IMR-90 (cell line): ENCODE measurements around the gene CYP4F22. TPM values are rescaled to one million over a fixed set of nuclear protein-coding genes. Genes with fewer than 3 reads are reported as not detected.
A peak's percentile ranks its signal among the peaks of the same experiment; 100 is the strongest.

Experiments
- ATAC-seq: fragments of 200-7000 bp; cut with Tn5 transposase; 2 replicates; pipeline ENCODE4 v1.9.1; 2020; ENCODE audit warnings: low read depth, mild to moderate bottlenecking, moderate library complexity
- BruUV-seq: library from RNA; stranded (reverse); fragments of 400-500 nt; replicated peaks from 2 replicates; lab custom pipeline; 2021; lab: Mats Ljungman, UMichigan
- CTCF ChIA-PET: fragments of 300-600 bp; formaldehyde crosslinking; extraction: SDS; loops from one replicate; lab custom pipeline; 2021; ENCODE audit warnings: antibody characterized with exemption; lab: Yijun Ruan, JAX
- POLR2A ChIA-PET: fragments of 300-600 bp; sonication (Branson Sonifier 250); formaldehyde crosslinking; loops from one replicate; lab custom pipeline; 2022; ENCODE audit warnings: antibody characterized with exemption; ENCODE audit not compliant: unreplicated experiment; lab: Charles Lee
- DNase-seq: peaks from one replicate; pipeline ENCODE4 v3.0.0; 2013
- H2AFZ ChIP-seq: replicated peaks from 2 replicates; pipeline ENCODE3; 2013; ENCODE audit warnings: low read length, mild to moderate bottlenecking; ENCODE audit not compliant: poor library complexity
- H2AK5ac ChIP-seq: 2 replicates; pipeline ENCODE4 v1.6.1; 2013; ENCODE audit warnings: low read depth, low read length, inconsistent platforms
- H2AK9ac ChIP-seq: replicated peaks from 2 replicates; pipeline ENCODE3; 2013; ENCODE audit warnings: mild to moderate bottlenecking, low read depth, low read length, moderate library complexity; ENCODE audit not compliant: poor library complexity
- H2BK120ac ChIP-seq: 2 replicates; pipeline ENCODE4 v1.6.1; 2013; ENCODE audit warnings: low read depth, low read length, inconsistent platforms
- H2BK15ac ChIP-seq: 3 replicates; pipeline ENCODE4 v1.6.1; 2013; ENCODE audit warnings: low read depth, low read length, inconsistent platforms
- H2BK20ac ChIP-seq: 2 replicates; pipeline ENCODE4 v1.6.1; 2013; ENCODE audit warnings: low read depth, mild to moderate bottlenecking, inconsistent platforms, low read length, moderate library complexity
- H2BK5ac ChIP-seq: 2 replicates; pipeline ENCODE4 v1.6.1; 2013; ENCODE audit warnings: mild to moderate bottlenecking, low read depth, low read length, inconsistent platforms; ENCODE audit not compliant: poor library complexity, severe bottlenecking
- H3K14ac ChIP-seq: replicated peaks from 2 replicates; pipeline ENCODE4 v1.6.1; 2013; ENCODE audit warnings: low read depth, low read length, inconsistent platforms
- H3K18ac ChIP-seq: 2 replicates; pipeline ENCODE4 v1.6.1; 2013; ENCODE audit warnings: low read depth, low read length, control low read depth
- H3K23ac ChIP-seq: 2 replicates; pipeline ENCODE4 v1.6.1; 2013; ENCODE audit warnings: low read depth, low read length, inconsistent platforms
- H3K27ac ChIP-seq: 2 replicates; pipeline ENCODE4 v1.5.1; 2013; ENCODE audit warnings: mild to moderate bottlenecking, control low read depth, low read length; ENCODE audit not compliant: insufficient read depth
- H3K27me3 ChIP-seq: 2 replicates; pipeline ENCODE4 v1.6.1; 2013; ENCODE audit warnings: low read length; ENCODE audit not compliant: control insufficient read depth, insufficient read depth
- H3K36me3 ChIP-seq: 2 replicates; pipeline ENCODE4 v1.6.1; 2013; ENCODE audit warnings: low read length, mixed read lengths; ENCODE audit not compliant: control insufficient read depth, insufficient read depth
- H3K4ac ChIP-seq: 2 replicates; pipeline ENCODE4 v1.6.1; 2013; ENCODE audit warnings: low read depth, low read length, inconsistent platforms
- H3K4me1 ChIP-seq: 2 replicates; pipeline ENCODE4 v1.6.1; 2013; ENCODE audit warnings: low read length, mixed read lengths; ENCODE audit not compliant: control insufficient read depth, insufficient read depth
- H3K4me2 ChIP-seq: 2 replicates; pipeline ENCODE4 v1.6.1; 2013; ENCODE audit warnings: low read depth, mild to moderate bottlenecking, control low read depth, low read length, moderate library complexity
- H3K4me3 ChIP-seq: 2 replicates; pipeline ENCODE4 v1.5.1; 2013; ENCODE audit warnings: low read depth, mild to moderate bottlenecking, control low read depth, low read length, moderate library complexity; ENCODE audit not compliant: insufficient read depth
- H3K56ac ChIP-seq: 2 replicates; pipeline ENCODE4 v1.6.1; 2013; ENCODE audit warnings: low read length, inconsistent platforms; ENCODE audit not compliant: insufficient read depth; ENCODE audit errors: extremely low read depth
- H3K79me1 ChIP-seq, 2 experiments: 2 replicates each; pipeline ENCODE4 v1.6.1; 2013; ENCODE audit warnings: low read length in 2 of 2, inconsistent platforms in 1 of 2, low read depth in 1 of 2
- H3K9ac ChIP-seq: 2 replicates; pipeline ENCODE4 v1.6.1; 2013; ENCODE audit warnings: low read depth, low read length, control low read depth
- H3K9me1 ChIP-seq: 2 replicates; pipeline ENCODE4 v1.6.1; 2013; ENCODE audit warnings: low read length, inconsistent platforms; ENCODE audit not compliant: insufficient read depth
- H3K9me3 ChIP-seq: 2 replicates; pipeline ENCODE4 v1.6.1; 2013; ENCODE audit warnings: low read length; ENCODE audit not compliant: control insufficient read depth, insufficient read depth
- H4K20me1 ChIP-seq: 2 replicates; pipeline ENCODE4 v1.6.1; 2013; ENCODE audit warnings: low read length, inconsistent platforms; ENCODE audit not compliant: insufficient read depth
- H4K5ac ChIP-seq: 2 replicates; pipeline ENCODE4 v1.6.1; 2013; ENCODE audit warnings: mild to moderate bottlenecking, low read depth, low read length, control low read depth
- H4K8ac ChIP-seq, 2 experiments: 2 replicates each; pipeline ENCODE4 v1.6.1; 2013; ENCODE audit warnings: low read depth in 2 of 2, low read length in 2 of 2, control low read depth in 1 of 2, inconsistent platforms in 1 of 2
- H4K91ac ChIP-seq: 2 replicates; pipeline ENCODE4 v1.6.1; 2013; ENCODE audit warnings: low read depth, low read length, inconsistent platforms; ENCODE audit not compliant: insufficient read depth
- BHLHE40 ChIP-seq: fragments of 150-350 bp; IDR thresholded peaks from 2 replicates; pipeline ENCODE4 v1.6.1; 2016; ENCODE audit warnings: mild to moderate bottlenecking, low read depth, low read length
- CEBPB ChIP-seq: IDR thresholded peaks from 2 replicates; pipeline ENCODE4 v1.6.1; 2012; ENCODE audit warnings: low read depth, low read length, improper control_type of control experiment
- CHD1 ChIP-seq: IDR thresholded peaks from 2 replicates; pipeline ENCODE4 v1.6.1; 2012; ENCODE audit warnings: low read depth, low read length, improper control_type of control experiment
- ELK1 ChIP-seq: fragments of 150-350 bp; IDR thresholded peaks from 2 replicates; pipeline ENCODE4 v1.6.1; 2016; ENCODE audit warnings: low read depth, mild to moderate bottlenecking, low read length, moderate library complexity, borderline replicate concordance
- FOS ChIP-seq: fragments of 150-350 bp; IDR thresholded peaks from 2 replicates; pipeline ENCODE4 v1.6.1; 2016; ENCODE audit warnings: low read depth, low read length
- MAFK ChIP-seq: IDR thresholded peaks from 2 replicates; pipeline ENCODE4 v1.6.1; 2012; ENCODE audit warnings: low read depth, low read length, improper control_type of control experiment
- MAZ ChIP-seq: IDR thresholded peaks from 2 replicates; pipeline ENCODE4 v1.6.1; 2012; ENCODE audit warnings: low read depth, mild to moderate bottlenecking, low read length, improper control_type of control experiment, moderate library complexity, borderline replicate concordance
- MXI1 ChIP-seq: IDR thresholded peaks from 2 replicates; pipeline ENCODE4 v1.6.1; 2012; ENCODE audit warnings: low read depth, mild to moderate bottlenecking, low read length, moderate library complexity, borderline replicate concordance
- NFE2L2 ChIP-seq: fragments of 150-350 bp; IDR thresholded peaks from 2 replicates; pipeline ENCODE4 v1.6.1; 2016; ENCODE audit warnings: low read depth, mild to moderate bottlenecking, low read length
- POLR2A ChIP-seq: IDR thresholded peaks from 2 replicates; pipeline ENCODE4 v1.6.1; 2012; ENCODE audit warnings: mild to moderate bottlenecking, low read depth, low read length
- RAD21 ChIP-seq: IDR thresholded peaks from 2 replicates; pipeline ENCODE4 v1.6.1; 2012; ENCODE audit warnings: low read length, improper control_type of control experiment
- RCOR1 ChIP-seq: IDR thresholded peaks from 2 replicates; pipeline ENCODE4 v1.6.1; 2012; ENCODE audit warnings: mild to moderate bottlenecking, low read length, improper control_type of control experiment; ENCODE audit not compliant: insufficient replicate concordance
- RFX5 ChIP-seq: IDR thresholded peaks from 2 replicates; pipeline ENCODE4 v1.8.0; 2012; ENCODE audit warnings: low read depth, mild to moderate bottlenecking, low read length, moderate library complexity
- SMC3 ChIP-seq: fragments of 150-350 bp; IDR thresholded peaks from 2 replicates; pipeline ENCODE4 v1.6.1; 2016; ENCODE audit warnings: low read depth, mild to moderate bottlenecking, antibody characterized with exemption, low read length, moderate library complexity
- WGBS, 2 experiments: methylation state at CpG; one replicate each; pipeline versions ENCODE4 v1.1.5 to v1.1.7; 2013; ENCODE audit warnings: missing lambda C conversion rate in 2 of 2; ENCODE audit not compliant: insufficient read length in 1 of 2; ENCODE audit errors: extremely low coverage in 2 of 2; 5-methylcytosine and 5-hydroxymethylcytosine counted together
- dilution Hi-C: fragments of 300-500 bp; cut with HindIII; formaldehyde crosslinking; loops from one replicate; pipeline ENCODE4 v1.14.3; 2018; ENCODE audit warnings: low sequenced_read_pairs; ENCODE audit not compliant: unreplicated experiment
- in situ Hi-C: fragments of 300-500 bp; cut with MboI; formaldehyde crosslinking; loops from 3 replicates; pipeline ENCODE4 v1.14.3; 2019; ENCODE audit warnings: low sequenced_read_pairs, inconsistent platforms, mixed read lengths
- intact Hi-C: fragments of 100-400 bp; cut with micrococcal nuclease; formaldehyde crosslinking; loops from 2 replicates; pipeline ENCODE4 v1.10.0; 2022
- polyA plus RNA-seq, 3 experiments: library from polyadenylated mRNA; depleted of rRNA; stranded (reverse); fragments of >200 nt; gene quantifications; 2 replicates each; pipeline ENCODE4 v1.2.3, GENCODE V29; 2012; ENCODE audit warnings: low replicate concordance in 1 of 3
- total RNA-seq: library from RNA; depleted of rRNA; stranded (reverse); fragments of >200 nt; gene quantifications from 2 replicates; pipeline ENCODE4 v1.2.3, GENCODE V29; 2012
- TF ChIP-seq, protein P1 (sequence below): fragments of 150-350 bp; IDR thresholded peaks from 2 replicates; pipeline ENCODE4 v1.6.1; 2017; ENCODE audit warnings: mild to moderate bottlenecking, antibody characterized with exemption, low read length, low read depth
- TF ChIP-seq, protein P2 (sequence below): conservative IDR thresholded peaks from 2 replicates; pipeline ENCODE4 v1.5.1; 2012; ENCODE audit warnings: mild to moderate bottlenecking, low read depth, low read length, improper control_type of control experiment

The CYP4F22 gene
- total and polyA plus RNA-seq, 2 of the 4 experiments (the other 2 are of a cell fraction) = not detected

- WGBS, 2 experiments = no CpG with 5 or more reads among the region's 10 CpGs
- no peaks in the 10 kb centered on the region for H3K4me1 ChIP-seq
- no peak overlapping the region for H2BK120ac ChIP-seq
- no peak overlapping the region for H2AK9ac ChIP-seq
- no peak overlapping the region for H3K56ac ChIP-seq
- TF ChIP-seq ELK1 (no peak), RFX5 (no peak), NFE2L2 (no peak), MAFK (no peak), MXI1 (no peak), MAZ (no peak), BHLHE40 (no peak), SMC3 (no peak), POLR2A (no peak), RCOR1 (no peak), RAD21 (no peak), CHD1 (no peak), CEBPB (no peak), FOS (no peak)
- TF ChIP-seq, protein P1, sequence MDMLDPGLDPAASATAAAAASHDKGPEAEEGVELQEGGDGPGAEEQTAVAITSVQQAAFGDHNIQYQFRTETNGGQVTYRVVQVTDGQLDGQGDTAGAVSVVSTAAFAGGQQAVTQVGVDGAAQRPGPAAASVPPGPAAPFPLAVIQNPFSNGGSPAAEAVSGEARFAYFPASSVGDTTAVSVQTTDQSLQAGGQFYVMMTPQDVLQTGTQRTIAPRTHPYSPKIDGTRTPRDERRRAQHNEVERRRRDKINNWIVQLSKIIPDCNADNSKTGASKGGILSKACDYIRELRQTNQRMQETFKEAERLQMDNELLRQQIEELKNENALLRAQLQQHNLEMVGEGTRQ = no peak
- TF ChIP-seq, protein P2, sequence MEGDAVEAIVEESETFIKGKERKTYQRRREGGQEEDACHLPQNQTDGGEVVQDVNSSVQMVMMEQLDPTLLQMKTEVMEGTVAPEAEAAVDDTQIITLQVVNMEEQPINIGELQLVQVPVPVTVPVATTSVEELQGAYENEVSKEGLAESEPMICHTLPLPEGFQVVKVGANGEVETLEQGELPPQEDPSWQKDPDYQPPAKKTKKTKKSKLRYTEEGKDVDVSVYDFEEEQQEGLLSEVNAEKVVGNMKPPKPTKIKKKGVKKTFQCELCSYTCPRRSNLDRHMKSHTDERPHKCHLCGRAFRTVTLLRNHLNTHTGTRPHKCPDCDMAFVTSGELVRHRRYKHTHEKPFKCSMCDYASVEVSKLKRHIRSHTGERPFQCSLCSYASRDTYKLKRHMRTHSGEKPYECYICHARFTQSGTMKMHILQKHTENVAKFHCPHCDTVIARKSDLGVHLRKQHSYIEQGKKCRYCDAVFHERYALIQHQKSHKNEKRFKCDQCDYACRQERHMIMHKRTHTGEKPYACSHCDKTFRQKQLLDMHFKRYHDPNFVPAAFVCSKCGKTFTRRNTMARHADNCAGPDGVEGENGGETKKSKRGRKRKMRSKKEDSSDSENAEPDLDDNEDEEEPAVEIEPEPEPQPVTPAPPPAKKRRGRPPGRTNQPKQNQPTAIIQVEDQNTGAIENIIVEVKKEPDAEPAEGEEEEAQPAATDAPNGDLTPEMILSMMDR = no peak
- H3K27ac ChIP-seq = no peak overlapping the region
- no peak overlapping the region for H2BK15ac ChIP-seq
- H4K91ac ChIP-seq = no peak overlapping the region
- intact Hi-C loops = no loop called here
- no peaks in the 10 kb centered on the region for H3K79me1 ChIP-seq
- H3K36me3 ChIP-seq = no peaks in the 10 kb centered on the region
- in situ Hi-C loops = no loop called here
- H4K20me1 ChIP-seq = no peaks in the 10 kb centered on the region
- CTCF ChIA-PET = no interaction called here
- H3K9me3 ChIP-seq = no peaks in the 10 kb centered on the region
- no peak overlapping the region for H3K14ac ChIP-seq
- H3K4me3 ChIP-seq = no peak overlapping the region
- peak overlapping the region; percentile 32 for H2AFZ ChIP-seq
- H3K4me2 ChIP-seq = no peak overlapping the region
- ATAC-seq (no peak), DNase-seq (no peak)
- H3K27me3 ChIP-seq = no peaks in the 10 kb centered on the region; the same call in 1 of the 2 replicates
- dilution Hi-C loops = no loop called here
- BruUV-seq = no TSS peak
- no peak overlapping the region for H3K23ac ChIP-seq
- no peak overlapping the region for H3K4ac ChIP-seq
- H2AK5ac ChIP-seq = no peak overlapping the region
- H4K8ac ChIP-seq = no peak overlapping the region
- H2BK5ac ChIP-seq = no peak overlapping the region
- POLR2A ChIA-PET = no interaction called here
- no peak overlapping the region for H3K9ac ChIP-seq
- no peak overlapping the region for H4K5ac ChIP-seq
- no peak overlapping the region for H3K18ac ChIP-seq
- H2BK20ac ChIP-seq = no peak overlapping the region
- no peaks in the 10 kb centered on the region for H3K9me1 ChIP-seq
These were observed 10.0 kb upstream of the CYP4F22 start for GRCh38 chr19:15498156-15498858.
